Measurements from ENCODE around the gene CAPN5.
A peak's percentile ranks its signal among the peaks of the same experiment; 100 is the strongest.

Gene CAPN5

DNA sequence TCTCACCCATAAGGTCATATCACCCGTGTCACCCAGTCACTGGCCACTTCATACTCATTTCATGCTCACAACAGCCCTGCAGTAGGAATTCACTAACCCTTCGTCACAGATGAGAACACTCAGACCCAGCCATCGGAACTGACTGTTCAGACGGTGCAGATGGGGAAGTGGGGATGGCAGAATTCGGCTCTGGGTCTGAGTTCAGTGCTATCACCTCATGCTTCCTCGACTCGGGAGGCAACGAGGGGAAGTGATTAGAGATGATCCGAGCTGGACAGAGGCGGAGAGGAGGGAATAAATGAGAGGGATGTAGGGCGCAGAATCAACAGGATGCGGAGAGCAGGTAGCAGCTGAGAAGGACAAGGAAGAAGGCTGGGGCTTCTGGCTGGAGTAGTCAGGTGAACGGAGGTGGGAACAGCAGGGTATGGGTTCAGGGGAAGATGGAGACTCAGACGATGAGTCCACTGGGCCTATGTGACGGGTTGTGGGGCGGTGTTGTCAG, 27.9 kb upstream of the CAPN5 start:
- Histone ChIP-seq H3F3A (ENCODE audit: low read depth) (no peaks in the 10 kb centered on the region), H3K4me3 (ENCODE audit: low read length, poor library complexity, severe bottlenecking) (no peak overlapping the region), H3K79me2 (ENCODE audit: insufficient read depth, low read length) (no peaks in the 10 kb centered on the region), H3K36me3 (ENCODE audit: insufficient read depth, low read length) (no peaks in the 10 kb centered on the region), H3K4me2 (ENCODE audit: low read depth, low read length, poor library complexity, severe bottlenecking) (no peak overlapping the region), H4K20me1 (ENCODE audit: insufficient read depth, low read length, poor library complexity, severe bottlenecking) (no peaks in the 10 kb centered on the region), H3K9me3 (ENCODE audit: insufficient read depth, low read depth, low read length) (no peaks in the 10 kb centered on the region), H2AFZ (ENCODE audit: low read length) (no peak overlapping the region), H3K9me2 (replicated peaks; ENCODE audit: low read depth, low read length) (no peaks in the 10 kb centered on the region), H3K9ac (ENCODE audit: low read depth, low read length, poor library complexity, severe bottlenecking) (no peak overlapping the region), H3K27me3 (ENCODE audit: insufficient read depth, low read length, poor library complexity, severe bottlenecking) (no peaks in the 10 kb centered on the region), H3K4me1 (ENCODE audit: insufficient read depth, low read length, poor library complexity, severe bottlenecking) (no peaks in the 10 kb centered on the region)
- TF ChIP-seq, protein P1, sequence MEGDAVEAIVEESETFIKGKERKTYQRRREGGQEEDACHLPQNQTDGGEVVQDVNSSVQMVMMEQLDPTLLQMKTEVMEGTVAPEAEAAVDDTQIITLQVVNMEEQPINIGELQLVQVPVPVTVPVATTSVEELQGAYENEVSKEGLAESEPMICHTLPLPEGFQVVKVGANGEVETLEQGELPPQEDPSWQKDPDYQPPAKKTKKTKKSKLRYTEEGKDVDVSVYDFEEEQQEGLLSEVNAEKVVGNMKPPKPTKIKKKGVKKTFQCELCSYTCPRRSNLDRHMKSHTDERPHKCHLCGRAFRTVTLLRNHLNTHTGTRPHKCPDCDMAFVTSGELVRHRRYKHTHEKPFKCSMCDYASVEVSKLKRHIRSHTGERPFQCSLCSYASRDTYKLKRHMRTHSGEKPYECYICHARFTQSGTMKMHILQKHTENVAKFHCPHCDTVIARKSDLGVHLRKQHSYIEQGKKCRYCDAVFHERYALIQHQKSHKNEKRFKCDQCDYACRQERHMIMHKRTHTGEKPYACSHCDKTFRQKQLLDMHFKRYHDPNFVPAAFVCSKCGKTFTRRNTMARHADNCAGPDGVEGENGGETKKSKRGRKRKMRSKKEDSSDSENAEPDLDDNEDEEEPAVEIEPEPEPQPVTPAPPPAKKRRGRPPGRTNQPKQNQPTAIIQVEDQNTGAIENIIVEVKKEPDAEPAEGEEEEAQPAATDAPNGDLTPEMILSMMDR (conservative IDR thresholded peaks at IDR 0.05; ENCODE audit: low read length), result no peak
- no peak for TF ChIP-seq EZH2phosphoT487 (IDR thresholded peaks at IDR 0.05; ENCODE audit: borderline replicate concordance)

DNA sequence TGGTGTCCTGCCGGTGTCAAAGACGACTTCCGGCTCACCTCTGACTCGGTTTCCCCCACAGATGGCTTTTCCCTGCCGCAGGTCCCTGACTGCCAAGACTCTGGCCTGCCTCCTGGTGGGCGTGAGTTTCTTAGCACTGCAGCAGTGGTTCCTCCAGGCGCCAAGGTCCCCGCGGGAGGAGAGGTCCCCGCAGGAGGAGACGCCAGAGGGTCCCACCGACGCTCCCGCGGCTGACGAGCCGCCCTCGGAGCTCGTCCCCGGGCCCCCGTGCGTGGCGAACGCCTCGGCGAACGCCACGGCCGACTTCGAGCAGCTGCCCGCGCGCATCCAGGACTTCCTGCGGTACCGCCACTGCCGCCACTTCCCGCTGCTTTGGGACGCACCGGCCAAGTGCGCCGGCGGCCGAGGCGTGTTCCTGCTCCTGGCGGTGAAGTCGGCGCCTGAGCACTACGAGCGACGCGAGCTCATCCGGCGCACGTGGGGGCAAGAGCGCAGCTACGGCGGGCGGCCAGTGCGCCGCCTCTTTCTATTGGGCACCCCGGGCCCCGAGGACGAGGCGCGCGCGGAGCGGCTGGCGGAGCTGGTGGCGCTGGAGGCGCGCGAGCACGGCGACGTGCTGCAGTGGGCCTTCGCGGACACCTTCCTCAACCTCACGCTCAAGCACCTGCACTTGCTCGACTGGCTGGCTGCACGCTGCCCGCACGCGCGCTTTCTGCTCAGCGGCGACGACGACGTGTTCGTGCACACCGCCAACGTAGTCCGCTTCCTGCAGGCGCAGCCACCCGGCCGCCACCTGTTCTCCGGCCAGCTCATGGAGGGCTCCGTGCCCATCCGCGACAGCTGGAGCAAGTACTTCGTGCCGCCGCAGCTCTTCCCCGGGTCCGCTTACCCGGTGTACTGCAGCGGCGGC, 27.0 kb upstream of the CAPN5 start:
- no peaks in the 10 kb centered on the region for H4K20me1 ChIP-seq (ENCODE audit: insufficient read depth, low read length, poor library complexity, severe bottlenecking)
- H3F3A ChIP-seq (ENCODE audit: low read depth), result no peaks in the 10 kb centered on the region
- no peak overlapping the region for H3K4me2 ChIP-seq (ENCODE audit: low read depth, low read length, poor library complexity, severe bottlenecking)
- no peaks in the 10 kb centered on the region for H3K4me1 ChIP-seq (ENCODE audit: insufficient read depth, low read length, poor library complexity, severe bottlenecking)
- H3K9me3 ChIP-seq (ENCODE audit: insufficient read depth, low read depth, low read length), result no peaks in the 10 kb centered on the region
- no peaks in the 10 kb centered on the region for H3K9me2 ChIP-seq (replicated peaks; ENCODE audit: low read depth, low read length)
- no peak overlapping the region for H2AFZ ChIP-seq (ENCODE audit: low read length)
- TF ChIP-seq EZH2phosphoT487 (IDR thresholded peaks at IDR 0.05; ENCODE audit: borderline replicate concordance), result no peak
- TF ChIP-seq, protein P1 (conservative IDR thresholded peaks at IDR 0.05; ENCODE audit: low read length), result 0 out of 2 replicates have a peak, but pooled peaks have one; percentile 20
- no peaks in the 10 kb centered on the region for H3K27me3 ChIP-seq (ENCODE audit: insufficient read depth, low read length, poor library complexity, severe bottlenecking)
- no peak overlapping the region for H3K4me3 ChIP-seq (ENCODE audit: low read length, poor library complexity, severe bottlenecking)
- H3K79me2 ChIP-seq (ENCODE audit: insufficient read depth, low read length), result no peaks in the 10 kb centered on the region
- H3K36me3 ChIP-seq (ENCODE audit: insufficient read depth, low read length), result no peaks in the 10 kb centered on the region
- no peak overlapping the region for H3K9ac ChIP-seq (ENCODE audit: low read depth, low read length, poor library complexity, severe bottlenecking)

DNA sequence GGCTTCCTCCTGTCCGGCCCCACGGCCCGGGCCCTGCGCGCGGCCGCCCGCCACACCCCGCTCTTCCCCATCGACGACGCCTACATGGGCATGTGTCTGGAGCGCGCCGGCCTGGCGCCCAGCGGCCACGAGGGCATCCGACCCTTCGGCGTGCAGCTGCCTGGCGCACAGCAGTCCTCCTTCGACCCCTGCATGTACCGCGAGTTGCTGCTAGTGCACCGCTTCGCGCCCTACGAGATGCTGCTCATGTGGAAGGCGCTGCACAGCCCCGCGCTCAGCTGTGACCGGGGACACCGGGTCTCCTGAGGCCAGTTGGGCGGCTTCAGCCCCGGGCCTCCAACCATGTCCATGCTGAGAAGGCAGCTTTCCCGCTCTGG, 26.4 kb upstream of the CAPN5 start:
- no peaks in the 10 kb centered on the region for H3K4me1 ChIP-seq (ENCODE audit: insufficient read depth, low read length, poor library complexity, severe bottlenecking)
- no peaks in the 10 kb centered on the region for H3K9me2 ChIP-seq (replicated peaks; ENCODE audit: low read depth, low read length)
- H3K9me3 ChIP-seq (ENCODE audit: insufficient read depth, low read depth, low read length), result no peaks in the 10 kb centered on the region
- H3K4me2 ChIP-seq (ENCODE audit: low read depth, low read length, poor library complexity, severe bottlenecking), result no peak overlapping the region
- H3K4me3 ChIP-seq (ENCODE audit: low read length, poor library complexity, severe bottlenecking), result no peak overlapping the region
- H3K27me3 ChIP-seq (ENCODE audit: insufficient read depth, low read length, poor library complexity, severe bottlenecking), result no peaks in the 10 kb centered on the region
- H2AFZ ChIP-seq (ENCODE audit: low read length), result no peak overlapping the region
- H4K20me1 ChIP-seq (ENCODE audit: insufficient read depth, low read length, poor library complexity, severe bottlenecking), result no peaks in the 10 kb centered on the region
- H3K79me2 ChIP-seq (ENCODE audit: insufficient read depth, low read length), result no peaks in the 10 kb centered on the region
- TF ChIP-seq, protein P1 (conservative IDR thresholded peaks at IDR 0.05; ENCODE audit: low read length), result no peak
- no peak for TF ChIP-seq EZH2phosphoT487 (IDR thresholded peaks at IDR 0.05; ENCODE audit: borderline replicate concordance)
- H3K36me3 ChIP-seq (ENCODE audit: insufficient read depth, low read length), result no peaks in the 10 kb centered on the region
- no peak overlapping the region for H3K9ac ChIP-seq (ENCODE audit: low read depth, low read length, poor library complexity, severe bottlenecking)
- no peaks in the 10 kb centered on the region for H3F3A ChIP-seq (ENCODE audit: low read depth)
